Epidermal melanocyte (primary cell): ENCODE measurements around the gene ZBED5.
"Not testable (repeated sequence)": the region's sequence is repeated elsewhere in the genome, so short reads cannot be mapped to it uniquely, and the experiment has no call there.

ENCODE experiments used
- DNase-seq: peaks from one replicate; pipeline ENCODE4 v3.0.0; 2011; ENCODE audit warnings: low spot score; ENCODE audit not compliant: insufficient read length

ZBED5 gene

DNA sequence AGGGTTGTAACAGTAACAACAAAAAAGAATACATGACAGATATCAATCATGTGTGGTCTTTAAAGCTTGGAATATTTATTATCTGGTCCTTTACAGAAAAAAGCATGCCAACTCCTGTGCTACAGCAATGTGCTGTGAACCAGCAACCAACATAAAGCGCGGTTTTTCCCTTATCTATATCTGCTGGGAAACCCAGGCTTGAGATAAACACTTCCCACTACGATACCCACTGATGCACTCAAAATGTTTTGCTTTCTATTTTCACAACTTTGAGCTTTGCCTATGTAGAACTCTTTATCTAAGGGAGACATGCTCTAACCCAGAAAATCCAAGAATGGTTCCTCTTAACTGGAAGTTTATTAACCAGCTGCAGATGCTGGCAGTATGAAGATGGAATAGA, 19.0 kb downstream of the ZBED5 start:
- no peak for DNase-seq

DNA sequence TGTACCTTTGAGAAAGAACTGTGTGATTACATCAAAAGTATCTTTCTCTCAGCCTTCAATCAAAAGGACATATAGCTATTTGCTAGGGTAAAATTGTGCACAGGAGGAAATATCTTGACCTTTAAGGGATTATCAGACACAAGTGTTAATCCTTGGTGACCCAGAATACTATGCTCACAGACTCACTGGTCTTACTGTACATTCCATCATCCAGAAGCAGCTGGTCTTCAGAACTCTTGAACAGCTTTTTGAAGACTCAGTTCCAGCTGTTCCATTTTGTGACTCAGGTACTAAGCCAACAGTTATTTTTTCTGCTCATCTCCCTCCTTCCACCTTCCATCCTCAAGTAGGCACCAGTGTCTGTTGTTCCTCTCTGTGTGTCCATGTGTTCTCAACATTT, 19.8 kb downstream of the ZBED5 start:
- no peak for DNase-seq

GRCh38 chr11:10836884-10837283, 21.0 kb downstream of the ZBED5 start:
- not testable (repeated sequence) for DNase-seq

DNA sequence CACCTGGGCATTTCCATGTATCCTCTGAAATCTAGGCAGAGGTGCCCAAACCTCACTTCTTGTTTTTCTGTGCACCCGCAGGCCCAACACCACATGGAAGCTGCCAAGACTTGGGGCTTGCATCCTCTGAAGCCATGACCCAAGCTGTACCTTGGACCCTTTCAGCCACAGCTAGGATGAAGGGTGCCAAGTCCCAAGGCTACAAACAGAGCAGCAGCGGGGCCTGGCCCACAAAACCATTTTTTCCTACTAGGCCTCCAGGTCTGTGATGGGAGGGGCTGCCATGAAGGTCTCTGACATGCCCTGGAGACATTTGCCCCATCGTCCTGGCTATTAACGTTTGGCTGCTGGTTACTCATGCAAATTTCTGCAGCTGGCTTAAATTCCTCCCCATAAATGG, 28.7 kb downstream of the ZBED5 start:
- DNase-seq: no peak

GRCh38 chr11:10828402-10828801, 29.5 kb downstream of the ZBED5 start:
- DNase-seq: no peak

GRCh38 chr11:10824888-10825287, 33.0 kb downstream of the ZBED5 start:
- DNase-seq: no peak

DNA sequence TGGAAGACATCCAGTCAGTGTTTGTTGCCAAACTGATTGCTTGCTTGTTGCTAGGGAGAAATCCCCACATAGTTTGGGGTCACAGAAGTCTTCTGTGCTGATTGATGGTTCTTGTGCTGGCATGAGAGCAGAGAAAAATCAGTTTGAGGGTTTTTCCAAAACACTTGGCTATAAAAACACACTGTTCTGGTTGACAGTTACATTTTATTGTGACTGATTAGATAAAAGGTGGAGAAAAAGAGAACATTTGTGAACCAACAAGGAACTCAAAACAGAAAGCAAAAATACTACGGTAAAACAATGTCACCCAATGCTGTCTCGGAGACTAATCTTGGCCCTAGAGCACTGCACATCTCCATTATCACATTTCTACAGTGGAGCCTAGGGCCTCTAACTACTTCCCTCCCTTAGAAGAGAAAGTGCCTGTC, 34.7 kb downstream of the ZBED5 start:
- DNase-seq: no peak

GRCh38 chr11:10822491-10822890, 35.4 kb downstream of the ZBED5 start:
- not testable (repeated sequence) for DNase-seq

- no peak for DNase-seq
These were observed 39.3 kb downstream of the ZBED5 start for GRCh38 chr11:10818594-10818993.

- no peak for DNase-seq
These were observed 43.9 kb downstream of the ZBED5 start for GRCh38 chr11:10813945-10814344.

DNA sequence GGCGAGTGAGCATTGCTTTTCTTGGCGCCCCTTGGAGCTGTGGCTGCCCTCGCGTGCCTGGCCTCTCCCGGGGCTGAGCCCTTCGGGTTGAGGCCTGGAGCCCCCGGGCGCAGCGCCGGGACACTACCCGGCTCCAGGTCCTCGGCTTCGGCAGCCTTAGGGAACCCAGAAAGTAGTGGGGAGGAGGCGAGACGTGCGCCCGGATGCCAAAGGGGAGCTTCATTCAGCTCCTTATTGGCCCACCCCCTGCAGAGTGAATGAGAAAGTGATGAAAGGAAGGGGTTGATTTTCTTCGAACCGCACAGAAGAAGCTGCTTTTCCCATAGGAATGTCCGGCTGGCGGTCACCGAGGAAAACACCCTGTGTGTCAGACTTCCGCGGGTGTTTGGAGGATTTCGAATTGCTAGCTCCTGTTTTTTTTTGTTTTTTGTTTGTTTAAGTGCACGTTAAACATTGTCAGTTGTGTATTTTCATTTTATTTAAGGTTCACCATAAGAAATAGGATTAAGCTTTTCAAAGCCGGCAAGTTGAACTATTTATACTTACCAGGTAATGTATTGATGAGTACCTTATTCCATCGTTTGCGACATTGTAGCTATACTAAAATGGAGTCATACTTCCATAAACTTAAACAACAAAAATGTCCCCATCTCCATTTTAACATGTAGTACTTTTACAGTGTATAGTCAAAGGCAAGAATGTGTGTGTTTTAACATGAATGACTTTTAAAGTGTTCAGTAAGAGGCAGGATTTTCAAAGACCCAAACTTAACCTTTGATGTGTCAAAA, 48.3 kb downstream of the ZBED5 start:
- DNase-seq: peak; percentile 31

GRCh38 chr11:10808553-10809372, 49.1 kb downstream of the ZBED5 start, which contains the start of gene EIF4G2:
TSS of gene EIF4G2 (minus strand) at chr11:10808926.
- peak; percentile 91 for DNase-seq

GRCh38 chr11:10808235-10808552, 49.7 kb downstream of the ZBED5 start:
- no peak for DNase-seq

- DNase-seq: no peak
These were observed 50.2 kb downstream of the ZBED5 start for GRCh38 chr11:10807493-10808234.

DNA sequence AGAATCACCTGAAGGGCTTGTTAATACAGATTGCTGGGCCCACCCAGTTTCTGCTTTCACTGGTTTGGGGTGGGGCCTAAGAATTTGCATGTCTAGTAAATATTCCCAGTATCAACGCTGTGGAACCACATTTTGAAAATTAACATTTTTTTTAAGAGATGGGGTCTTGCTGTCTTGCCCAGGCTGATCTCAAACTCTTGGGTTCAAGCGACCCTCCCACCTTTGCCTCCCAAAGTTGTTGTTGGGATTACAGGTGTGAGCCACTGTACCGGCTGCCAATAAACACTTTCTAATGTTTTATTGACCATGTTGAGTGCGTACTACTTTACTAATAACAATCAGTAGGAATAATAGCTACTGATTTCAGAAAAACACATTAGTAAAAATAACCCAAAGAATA, 51.6 kb downstream of the ZBED5 start:
- no peak for DNase-seq

- no peak for DNase-seq
These were observed 52.1 kb downstream of the ZBED5 start for GRCh38 chr11:10805741-10806140.

GRCh38 chr11:10803676-10804075, 54.2 kb downstream of the ZBED5 start:
- DNase-seq: no peak
